Parathyroid adenoma (tissue), 2 donors: ENCODE results near the gene OR7G2.
"Not testable (repeated sequence)": the region's sequence is repeated elsewhere in the genome, so short reads cannot be mapped to it uniquely, and the experiment has no call there.

Experiments used
- H2AFZ ChIP-seq: fragments of 300-600 bp; sonication (generic); one replicate; pipeline ENCODE4 v1.7.0; 2017; ENCODE audit warnings: antibody characterized with exemption, mild to moderate bottlenecking
- H3K27ac ChIP-seq: fragments of 300-600 bp; sonication (generic); one replicate; pipeline ENCODE4 v1.7.0; 2017
- H3K27me3 ChIP-seq: fragments of 300-600 bp; sonication (generic); one replicate; pipeline ENCODE4 v1.7.0; 2017; ENCODE audit warnings: low read length; ENCODE audit not compliant: control insufficient read depth, insufficient read depth
- H3K36me3 ChIP-seq: fragments of 300-600 bp; sonication (generic); one replicate; pipeline ENCODE4 v1.7.0; 2017; ENCODE audit warnings: low read length; ENCODE audit not compliant: control insufficient read depth, insufficient read depth
- H3K4me1 ChIP-seq: fragments of 300-600 bp; sonication (generic); one replicate; pipeline ENCODE4 v1.7.0; 2017; ENCODE audit warnings: control low read depth
- H3K4me2 ChIP-seq: fragments of 300-600 bp; sonication (generic); one replicate; pipeline ENCODE4 v1.7.0; 2017; ENCODE audit warnings: low read length
- H3K4me3 ChIP-seq: fragments of 300-600 bp; sonication (generic); one replicate; pipeline ENCODE4 v1.7.0; 2017; ENCODE audit warnings: low read depth, low read length
- H3K79me2 ChIP-seq: fragments of 300-600 bp; sonication (generic); one replicate; pipeline ENCODE4 v1.7.0; 2017; ENCODE audit warnings: control low read depth
- H3K9ac ChIP-seq: fragments of 300-600 bp; sonication (generic); one replicate; pipeline ENCODE4 v1.7.0; 2017; ENCODE audit warnings: mild to moderate bottlenecking
- H3K9me3 ChIP-seq: fragments of 300-600 bp; sonication (generic); one replicate; pipeline ENCODE4 v1.7.0; 2017; ENCODE audit warnings: low read length; ENCODE audit not compliant: control insufficient read depth
- TF ChIP-seq, protein P1 (sequence below): fragments of 300-600 bp; sonication (generic); IDR thresholded peaks from one replicate; pipeline ENCODE4 v1.7.0; 2017; ENCODE audit warnings: antibody characterized with exemption, mild to moderate bottlenecking
- donor health status: primary hyperparathyroidism.

Gene OR7G2

DNA sequence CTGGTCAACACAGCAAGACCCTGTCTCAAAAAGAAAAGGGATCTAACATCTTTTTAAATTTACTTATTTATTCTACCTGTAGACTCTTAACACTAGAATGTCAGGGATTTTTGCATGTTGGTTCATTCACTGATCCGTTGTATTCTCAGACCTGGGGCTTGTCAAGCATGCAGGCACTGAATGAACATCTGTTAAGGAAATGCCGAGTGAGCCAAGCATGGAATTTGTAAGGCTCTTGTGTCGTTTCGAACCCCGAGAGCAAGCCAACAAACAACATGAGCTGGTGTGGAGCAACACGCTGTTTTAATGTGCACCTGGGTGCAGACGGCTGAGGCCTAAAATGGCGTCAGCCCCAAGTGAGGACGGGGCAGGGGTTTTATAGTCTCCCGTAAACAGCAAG lies 30.4 kb downstream of the OR7G2 start:
- TF ChIP-seq, protein P1, sequence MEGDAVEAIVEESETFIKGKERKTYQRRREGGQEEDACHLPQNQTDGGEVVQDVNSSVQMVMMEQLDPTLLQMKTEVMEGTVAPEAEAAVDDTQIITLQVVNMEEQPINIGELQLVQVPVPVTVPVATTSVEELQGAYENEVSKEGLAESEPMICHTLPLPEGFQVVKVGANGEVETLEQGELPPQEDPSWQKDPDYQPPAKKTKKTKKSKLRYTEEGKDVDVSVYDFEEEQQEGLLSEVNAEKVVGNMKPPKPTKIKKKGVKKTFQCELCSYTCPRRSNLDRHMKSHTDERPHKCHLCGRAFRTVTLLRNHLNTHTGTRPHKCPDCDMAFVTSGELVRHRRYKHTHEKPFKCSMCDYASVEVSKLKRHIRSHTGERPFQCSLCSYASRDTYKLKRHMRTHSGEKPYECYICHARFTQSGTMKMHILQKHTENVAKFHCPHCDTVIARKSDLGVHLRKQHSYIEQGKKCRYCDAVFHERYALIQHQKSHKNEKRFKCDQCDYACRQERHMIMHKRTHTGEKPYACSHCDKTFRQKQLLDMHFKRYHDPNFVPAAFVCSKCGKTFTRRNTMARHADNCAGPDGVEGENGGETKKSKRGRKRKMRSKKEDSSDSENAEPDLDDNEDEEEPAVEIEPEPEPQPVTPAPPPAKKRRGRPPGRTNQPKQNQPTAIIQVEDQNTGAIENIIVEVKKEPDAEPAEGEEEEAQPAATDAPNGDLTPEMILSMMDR, result no peak
- Histone ChIP-seq H3K4me1 (no peaks in the 10 kb centered on the region), H3K79me2 (no peaks in the 10 kb centered on the region), H3K27me3 (no peaks in the 10 kb centered on the region), H3K4me3 (no peak overlapping the region), H3K36me3 (no peaks in the 10 kb centered on the region), H3K9me3 (no peaks in the 10 kb centered on the region), H2AFZ (no peak overlapping the region), H3K4me2 (no peak overlapping the region), H3K9ac (no peak overlapping the region), H3K27ac (no peak overlapping the region)

DNA sequence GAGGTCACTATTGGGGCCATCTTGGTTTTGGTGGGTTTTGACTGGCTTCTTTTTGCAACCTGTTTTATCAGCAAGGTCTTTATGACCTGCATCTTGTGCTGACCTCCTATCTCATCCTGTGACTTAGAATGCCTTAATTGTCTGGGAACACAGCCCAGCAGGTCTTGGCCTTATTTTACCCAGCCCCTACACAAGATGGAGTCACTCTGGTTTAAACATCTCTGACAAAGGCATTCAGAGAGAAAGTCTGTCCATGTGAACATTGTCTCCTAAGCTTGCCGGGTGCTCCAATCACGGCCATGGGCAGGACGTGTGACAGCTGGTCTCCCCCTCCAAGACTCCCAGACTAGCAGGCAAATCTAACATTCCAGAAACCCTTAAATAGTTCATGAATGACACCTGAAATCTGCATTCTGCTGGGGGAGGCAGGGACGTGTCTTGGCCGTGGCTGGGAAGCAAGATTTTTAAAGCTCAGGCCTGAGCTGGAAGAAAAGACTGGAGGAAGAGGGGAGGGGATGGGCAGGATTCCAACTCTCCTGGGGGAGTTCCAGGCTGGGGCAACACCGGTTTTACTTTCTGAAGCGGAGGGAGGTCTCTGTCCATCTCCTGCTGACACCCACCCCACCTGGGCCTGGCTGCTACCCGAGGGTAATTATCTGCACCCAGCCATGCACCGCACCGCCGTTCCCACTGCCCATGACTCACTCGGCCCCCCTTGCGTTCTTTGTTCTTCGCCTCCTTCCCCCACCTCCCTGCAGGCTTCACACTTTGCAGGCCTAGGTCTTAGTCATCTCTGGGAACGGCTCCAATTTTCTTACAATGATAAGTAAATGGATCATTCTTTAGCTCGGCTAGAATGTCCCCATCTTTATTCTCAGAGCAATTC lies 32.0 kb downstream of the OR7G2 start:
- TF ChIP-seq, protein P1, result no peak
- Histone ChIP-seq H3K27ac (no peak overlapping the region), H3K36me3 (no peaks in the 10 kb centered on the region)

DNA sequence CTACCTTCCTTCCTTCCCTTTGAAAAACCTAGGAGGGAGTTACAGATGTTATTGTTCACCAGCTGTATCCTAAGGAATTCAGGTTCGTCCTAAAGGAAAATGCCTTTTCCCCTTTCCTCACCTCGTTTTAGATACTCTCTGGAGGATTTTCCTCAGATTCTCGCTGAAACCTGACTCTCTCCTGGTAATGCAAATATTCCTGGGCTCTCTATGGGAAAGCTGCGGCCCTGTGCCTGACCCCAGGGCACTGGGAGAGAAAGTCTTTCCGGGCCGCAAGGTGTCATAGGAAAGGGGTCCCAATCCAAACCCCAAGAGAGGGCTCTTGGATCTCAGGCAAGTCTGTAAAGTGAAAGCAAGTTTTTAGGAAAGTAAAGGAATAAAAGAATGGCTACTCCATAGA lies 33.5 kb downstream of the OR7G2 start:
- H2AFZ ChIP-seq, result no peak overlapping the region
- no peak overlapping the region for H3K4me3 ChIP-seq
- H3K9me3 ChIP-seq, result no peaks in the 10 kb centered on the region
- H3K27ac ChIP-seq, result no peak overlapping the region
- H3K4me2 ChIP-seq, result no peak overlapping the region
- H3K36me3 ChIP-seq, result no peaks in the 10 kb centered on the region
- TF ChIP-seq, protein P1, result no peak
- H3K79me2 ChIP-seq, result no peaks in the 10 kb centered on the region
- H3K9ac ChIP-seq, result no peak overlapping the region
- H3K4me1 ChIP-seq, result no peaks in the 10 kb centered on the region
- H3K27me3 ChIP-seq, result no peaks in the 10 kb centered on the region

More for the DNA sequence above, 32.0 kb downstream of the OR7G2 start:
- no peak overlapping the region for H3K4me2 ChIP-seq
- no peaks in the 10 kb centered on the region for H3K9me3 ChIP-seq
- H3K9ac ChIP-seq, result no peak overlapping the region
- H3K27me3 ChIP-seq, result no peaks in the 10 kb centered on the region
- no peaks in the 10 kb centered on the region for H3K4me1 ChIP-seq
- H2AFZ ChIP-seq, result no peak overlapping the region
- no peak overlapping the region for H3K4me3 ChIP-seq
- H3K79me2 ChIP-seq, result no peaks in the 10 kb centered on the region

DNA sequence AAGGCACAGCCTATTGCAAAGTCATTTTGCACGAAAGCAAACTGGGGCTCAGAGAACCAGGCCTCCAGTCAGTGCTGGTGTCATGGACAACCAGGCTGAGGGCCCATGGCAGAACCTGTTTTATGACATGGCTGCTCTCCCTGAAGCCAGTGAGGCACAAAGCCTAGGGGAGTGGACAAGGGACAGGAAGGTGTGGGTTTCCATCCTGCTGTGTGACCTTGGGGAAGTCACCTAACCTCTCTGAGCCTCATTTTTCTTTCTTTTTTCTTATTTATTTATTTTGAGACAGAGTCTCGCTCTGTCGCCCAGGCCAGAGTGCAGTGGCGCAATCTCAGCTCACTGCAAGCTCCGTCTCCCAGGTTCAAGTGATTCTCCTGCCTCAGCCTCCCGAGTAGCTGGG lies 35.6 kb downstream of the OR7G2 start:
- H3K36me3 ChIP-seq, H3K4me1 ChIP-seq, H3K4me3 ChIP-seq: not testable (repeated sequence)

DNA sequence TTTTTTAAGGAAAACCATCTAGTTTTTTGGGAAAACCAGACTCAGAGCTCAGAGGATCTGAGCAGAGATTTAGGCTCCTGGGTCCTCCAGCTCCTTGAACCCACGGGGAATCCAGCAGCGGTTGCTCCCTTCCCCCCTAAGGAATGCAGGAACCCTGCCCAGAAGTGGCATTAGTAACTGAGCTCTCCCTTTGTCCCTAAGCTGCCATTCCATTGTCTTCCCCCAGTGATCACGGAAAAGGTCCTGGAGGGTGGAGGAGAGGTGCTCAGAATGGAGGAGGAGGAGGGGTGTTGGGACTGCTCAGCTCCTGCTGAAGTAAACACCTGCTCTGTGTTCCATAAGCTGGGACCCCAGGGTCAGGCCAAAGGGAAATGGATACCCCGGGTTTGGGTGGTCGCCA lies 37.2 kb downstream of the OR7G2 start:
- no peak overlapping the region for H3K9ac ChIP-seq
- H3K4me3 ChIP-seq, result no peak overlapping the region
- H3K27me3 ChIP-seq, result no peaks in the 10 kb centered on the region
- H3K36me3 ChIP-seq, result no peaks in the 10 kb centered on the region
- TF ChIP-seq, protein P1, result no peak
- H3K9me3 ChIP-seq, result no peaks in the 10 kb centered on the region
- no peak overlapping the region for H2AFZ ChIP-seq
- H3K79me2 ChIP-seq, result no peaks in the 10 kb centered on the region
- H3K4me2 ChIP-seq, result no peak overlapping the region
- no peak overlapping the region for H3K27ac ChIP-seq
- no peaks in the 10 kb centered on the region for H3K4me1 ChIP-seq

More for the DNA sequence above, 35.6 kb downstream of the OR7G2 start:
- not testable (repeated sequence) for H3K9ac ChIP-seq, H3K27me3 ChIP-seq, H3K27ac ChIP-seq, H3K79me2 ChIP-seq, H3K9me3 ChIP-seq, H3K4me2 ChIP-seq, H2AFZ ChIP-seq
